MCF 10A (cell line): ENCODE data around the gene SMYD5. TPM values are rescaled to one million over a fixed set of nuclear protein-coding genes. Genes with fewer than 3 reads are reported as not detected.

Experiments used
- BruUV-seq: library from RNA; stranded (reverse); fragments of 400-500 nt; replicated peaks from 2 replicates; lab custom pipeline; 2021; lab: Mats Ljungman, UMichigan
- CTCF ChIA-PET: fragments of 300-600 bp; sonication (Branson Sonifier 250); formaldehyde crosslinking; extraction: SDS; loops from one replicate; lab custom pipeline; 2021; ENCODE audit warnings: antibody characterized with exemption, inconsistent platforms; lab: Yijun Ruan, JAX
- POLR2A ChIA-PET: fragments of 300-600, 350-650 bp; sonication (Branson Sonifier 250); formaldehyde crosslinking; extraction: SDS; loops from one replicate; lab custom pipeline; 2020; ENCODE audit warnings: antibody characterized with exemption, inconsistent platforms; lab: Yijun Ruan, JAX
- DNase-seq: peaks from one replicate; pipeline ENCODE4 v3.0.0-alpha.2; 2018; ENCODE audit not compliant: unreplicated experiment
- H3K27ac Mint-ChIP-seq: one replicate; pipeline ENCODE4 v1.8.0; 2022; ENCODE audit warnings: mild to moderate bottlenecking, low read depth, mixed read lengths; ENCODE audit not compliant: unreplicated experiment
- H3K27me3 Mint-ChIP-seq: one replicate; pipeline ENCODE4 v1.8.0; 2022; ENCODE audit warnings: mixed read lengths; ENCODE audit not compliant: insufficient read depth, unreplicated experiment
- H3K36me3 Mint-ChIP-seq: one replicate; pipeline ENCODE4 v1.8.0; 2022; ENCODE audit warnings: mild to moderate bottlenecking, moderate library complexity, mixed read lengths; ENCODE audit not compliant: insufficient read depth, unreplicated experiment
- H3K4me1 Mint-ChIP-seq: one replicate; pipeline ENCODE4 v1.8.0; 2022; ENCODE audit warnings: mixed read lengths; ENCODE audit not compliant: insufficient read depth, unreplicated experiment
- H3K4me3 Mint-ChIP-seq: one replicate; pipeline ENCODE4 v1.8.0; 2022; ENCODE audit warnings: mild to moderate bottlenecking, moderate library complexity, mixed read lengths; ENCODE audit not compliant: unreplicated experiment
- H3K9me3 Mint-ChIP-seq: one replicate; pipeline ENCODE4 v1.8.0; 2022; ENCODE audit warnings: mixed read lengths; ENCODE audit not compliant: unreplicated experiment
- CTCF ChIP-seq: fragments of 200-600 bp; IDR thresholded peaks from one replicate; pipeline ENCODE4 v1.8.0; 2022; ENCODE audit warnings: antibody characterized with exemption, mild to moderate bottlenecking; ENCODE audit not compliant: unreplicated experiment
- intact Hi-C: fragments of 100-400 bp; cut with micrococcal nuclease; formaldehyde crosslinking; loops from 2 replicates; pipeline ENCODE4 v1.14.1; 2022
- total RNA-seq: library from RNA; stranded (reverse); gene quantifications from 2 replicates; pipeline ENCODE4 v1.2.3, GENCODE V29; 2022

SMYD5 gene
- total RNA-seq, 1 experiment from 2014 or later: 34.4 TPM

GRCh38 chr2:73202156-73203054, 11.6 kb upstream of the SMYD5 start, which contains the start of gene NOTO:
Gene NOTO, plus strand, starts transcription at chr2:73202574. Its CDS starts 93 bp downstream, at chr2:73202667.
- POLR2A ChIA-PET: no interaction called here

GRCh38 chr2:73203055-73203681, 10.9 kb upstream of the SMYD5 start:
- BruUV-seq: no TSS peak
- POLR2A ChIA-PET: no interaction called here

More at GRCh38 chr2:73202156-73203054, 11.6 kb upstream of the SMYD5 start, which contains the start of gene NOTO:
- Mint-ChIP-seq H3K4me3 (no peak within 1 kb of the TSS), H3K9me3 (no peaks in the 10 kb centered on the region), H3K4me1 (no peaks in the 10 kb centered on the region), H3K36me3 (no peaks in the 10 kb centered on the region), H3K27me3 (no peaks in the 10 kb centered on the region), H3K27ac (no peak within 1 kb of the TSS)
- no TSS peak for BruUV-seq
- TF ChIP-seq CTCF: no peak
- intact Hi-C loops: no loop called here
- no peak for DNase-seq
- CTCF ChIA-PET: interaction anchor here (0.9 to 2.5 kb wide), 2 partner anchors 9 to 11 kb away, joined by 5 to 14 read pairs; partner anchors contain the start of gene SMYD5

GRCh38 chr2:73205611-73206010, 8.4 kb upstream of the SMYD5 start:
- no peak for DNase-seq
- H3K4me3 Mint-ChIP-seq: no peak overlapping the region
- no TSS peak for BruUV-seq
- no peaks in the 10 kb centered on the region for H3K36me3 Mint-ChIP-seq
- no peaks in the 10 kb centered on the region for H3K4me1 Mint-ChIP-seq
- intact Hi-C loops: no loop called here
- no peaks in the 10 kb centered on the region for H3K27me3 Mint-ChIP-seq
- no peak overlapping the region for H3K27ac Mint-ChIP-seq
- no peaks in the 10 kb centered on the region for H3K9me3 Mint-ChIP-seq
- no peak for TF ChIP-seq CTCF
- ChIA-PET CTCF (interaction anchor here (0.7 to 2.7 kb wide), 3 partner anchors 29 to 174 kb away, joined by 3 to 18 read pairs (median 3); no protein-coding TSS in a partner anchor), POLR2A (no interaction called here)

More at GRCh38 chr2:73203055-73203681, 10.9 kb upstream of the SMYD5 start:
- TF ChIP-seq CTCF: no peak
- H3K4me3 Mint-ChIP-seq: no peak overlapping the region
- no peaks in the 10 kb centered on the region for H3K4me1 Mint-ChIP-seq
- DNase-seq: no peak
- H3K27me3 Mint-ChIP-seq: no peaks in the 10 kb centered on the region
- no peak overlapping the region for H3K27ac Mint-ChIP-seq
- no peaks in the 10 kb centered on the region for H3K9me3 Mint-ChIP-seq
- intact Hi-C loops: no loop called here
- CTCF ChIA-PET: interaction anchor here (0.8 kb wide), 1 partner anchor 10 kb away, joined by 3 read pairs; no protein-coding TSS in a partner anchor
- H3K36me3 Mint-ChIP-seq: no peaks in the 10 kb centered on the region

- Mint-ChIP-seq H3K36me3 (no peaks in the 10 kb centered on the region), H3K9me3 (no peaks in the 10 kb centered on the region), H3K4me1 (no peaks in the 10 kb centered on the region), H3K27ac (no peak overlapping the region), H3K4me3 (no peak overlapping the region), H3K27me3 (no peaks in the 10 kb centered on the region)
- ChIA-PET POLR2A (no interaction called here), CTCF (interaction anchor here (0.8 to 3.0 kb wide), 2 partner anchors 30 to 123 kb away, joined by 3 to 10 read pairs; no protein-coding TSS in a partner anchor)
- no peak for TF ChIP-seq CTCF
- intact Hi-C loops: no loop called here
- no peak for DNase-seq
- BruUV-seq: no TSS peak
Observed at GRCh38 chr2:73208258-73208657, 5.8 kb upstream of the SMYD5 start.
